Suprapubic skin (tissue), 4 donors: ENCODE data around the gene TIAL1. TPM values are rescaled to one million over a fixed set of nuclear protein-coding genes. Genes with fewer than 3 reads are reported as not detected.

Experiments used
- DNase-seq, 2 donors: peaks; one replicate each; pipeline ENCODE4 v3.0.0-alpha.2; 2019; ENCODE audit warnings: low spot score in 2 of 2
- H3K27ac ChIP-seq: fragments of 200-600 bp; sonication (generic); one replicate; pipeline ENCODE4 v1.5.1; 2019
- H3K27me3 ChIP-seq: fragments of 200-600 bp; sonication (generic); one replicate; pipeline ENCODE4 v1.5.1; 2019
- H3K36me3 ChIP-seq: fragments of 200-600 bp; sonication (generic); one replicate; pipeline ENCODE4 v1.5.1; 2019
- H3K4me1 ChIP-seq: fragments of 200-600 bp; sonication (generic); one replicate; pipeline ENCODE4 v1.5.1; 2019
- H3K4me3 ChIP-seq: fragments of 200-600 bp; sonication (generic); one replicate; pipeline ENCODE4 v1.5.1; 2019; ENCODE audit warnings: mild to moderate bottlenecking
- H3K9me3 ChIP-seq: fragments of 200-600 bp; sonication (generic); one replicate; pipeline ENCODE4 v1.5.1; 2019
- EP300 ChIP-seq: sonication (generic); formaldehyde crosslinking; IDR thresholded peaks from one replicate; pipeline ENCODE4 v1.6.1; 2017; ENCODE audit warnings: antibody characterized with exemption
- POLR2A ChIP-seq, 2 donors: fragments of 450-650 bp; IDR thresholded peaks; one replicate each; pipeline ENCODE4 v1.6.1; 2017; ENCODE audit warnings: antibody characterized with exemption in 2 of 2, mild to moderate bottlenecking in 2 of 2, moderate library complexity in 2 of 2
- POLR2AphosphoS5 ChIP-seq, 3 donors: sonication (generic); formaldehyde crosslinking; IDR thresholded peaks; one replicate each; pipeline ENCODE4 v1.6.1; 2017; ENCODE audit warnings: antibody characterized with exemption in 3 of 3
- WGBS: methylation state at CpG from one replicate; pipeline ENCODE4 v1.1.5; 2018; 5-methylcytosine and 5-hydroxymethylcytosine counted together
- total RNA-seq, 4 donors: library from RNA; depleted of rRNA; stranded (reverse); fragments of >200 nt; gene quantifications; one replicate each; pipeline ENCODE4 v1.1.0, GENCODE V29; 2016
- TF ChIP-seq, protein P1 (sequence below), 2 donors: fragments of 200-600 bp in 1 of 2; fragments of 450-650 bp in 1 of 2; sonication (generic) in 1 of 2; IDR thresholded peaks; one replicate each; pipeline ENCODE4 v1.5.1; 2016 to 2019; ENCODE audit warnings: antibody characterized with exemption in 2 of 2, mild to moderate bottlenecking in 1 of 2, moderate library complexity in 1 of 2

Gene TIAL1
- total RNA-seq, 4 donors from 2014 or later, result 52.8 to 176 (median 62.2) TPM

GRCh38 chr10:119609516-119609915 is 12.8 kb upstream of the TIAL1 start:
- no peaks in the 10 kb centered on the region for H3K9me3 ChIP-seq
- TF ChIP-seq EP300 (no peak), POLR2A (IDR thresholded peaks at IDR 0.05) (no peak), POLR2AphosphoS5 (IDR thresholded peaks at IDR 0.05) (no peak)
- TF ChIP-seq, protein P1, sequence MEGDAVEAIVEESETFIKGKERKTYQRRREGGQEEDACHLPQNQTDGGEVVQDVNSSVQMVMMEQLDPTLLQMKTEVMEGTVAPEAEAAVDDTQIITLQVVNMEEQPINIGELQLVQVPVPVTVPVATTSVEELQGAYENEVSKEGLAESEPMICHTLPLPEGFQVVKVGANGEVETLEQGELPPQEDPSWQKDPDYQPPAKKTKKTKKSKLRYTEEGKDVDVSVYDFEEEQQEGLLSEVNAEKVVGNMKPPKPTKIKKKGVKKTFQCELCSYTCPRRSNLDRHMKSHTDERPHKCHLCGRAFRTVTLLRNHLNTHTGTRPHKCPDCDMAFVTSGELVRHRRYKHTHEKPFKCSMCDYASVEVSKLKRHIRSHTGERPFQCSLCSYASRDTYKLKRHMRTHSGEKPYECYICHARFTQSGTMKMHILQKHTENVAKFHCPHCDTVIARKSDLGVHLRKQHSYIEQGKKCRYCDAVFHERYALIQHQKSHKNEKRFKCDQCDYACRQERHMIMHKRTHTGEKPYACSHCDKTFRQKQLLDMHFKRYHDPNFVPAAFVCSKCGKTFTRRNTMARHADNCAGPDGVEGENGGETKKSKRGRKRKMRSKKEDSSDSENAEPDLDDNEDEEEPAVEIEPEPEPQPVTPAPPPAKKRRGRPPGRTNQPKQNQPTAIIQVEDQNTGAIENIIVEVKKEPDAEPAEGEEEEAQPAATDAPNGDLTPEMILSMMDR (IDR thresholded peaks at IDR 0.05), result no peak
- no peak overlapping the region for H3K27ac ChIP-seq
- no peaks in the 10 kb centered on the region for H3K36me3 ChIP-seq
- no peak overlapping the region for H3K4me3 ChIP-seq
- H3K27me3 ChIP-seq, result no peaks in the 10 kb centered on the region
- WGBS, result 97% methylated on average over 4 of the region's 4 CpGs
- no peak for DNase-seq
- peaks cover 3% of the 10 kb centered on the region for H3K4me1 ChIP-seq

- WGBS, result 26% methylated on average over 14 of the region's 15 CpGs
- Histone ChIP-seq H3K27me3 (no peaks in the 10 kb centered on the region), H3K36me3 (no peaks in the 10 kb centered on the region), H3K4me3 (no peak overlapping the region), H3K27ac (no peak overlapping the region), H3K4me1 (peaks cover 3% of the 10 kb centered on the region), H3K9me3 (no peaks in the 10 kb centered on the region)
- TF ChIP-seq POLR2AphosphoS5 (IDR thresholded peaks at IDR 0.05), result no peak
- TF ChIP-seq EP300, result no peak
- no peak for TF ChIP-seq POLR2A (IDR thresholded peaks at IDR 0.05)
- TF ChIP-seq, protein P1 (IDR thresholded peaks at IDR 0.05), result peak; percentile 41 to 63
- DNase-seq, result no peak
Measured at GRCh38 chr10:119608316-119609155, 11.8 kb upstream of the TIAL1 start.

DNA sequence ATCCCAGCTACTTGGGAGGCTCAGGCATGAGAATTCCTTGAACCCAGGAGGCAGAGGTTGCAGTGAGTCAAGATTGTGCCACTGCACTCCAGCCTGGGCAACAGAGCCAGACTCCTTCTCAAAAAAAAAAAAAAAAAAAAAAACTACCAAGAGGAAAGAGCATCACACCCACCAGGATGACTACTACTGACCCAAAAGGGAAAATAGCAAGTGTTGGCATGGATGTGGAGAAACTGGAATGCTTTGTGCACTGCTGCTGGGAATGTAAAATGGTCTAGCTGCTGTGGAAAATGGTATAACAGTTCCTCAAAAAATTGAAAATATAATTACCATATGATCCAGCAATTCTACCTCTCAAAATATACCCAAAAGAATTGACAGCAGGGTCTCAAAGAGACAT is 7.7 kb upstream of the TIAL1 start:
- TF ChIP-seq POLR2AphosphoS5 (IDR thresholded peaks at IDR 0.05), result no peak
- TF ChIP-seq EP300, result no peak
- TF ChIP-seq, protein P1 (IDR thresholded peaks at IDR 0.05), result no peak
- TF ChIP-seq POLR2A (IDR thresholded peaks at IDR 0.05), result no peak
- Histone ChIP-seq H3K36me3 (no peaks in the 10 kb centered on the region), H3K27me3 (no peaks in the 10 kb centered on the region), H3K27ac (no peak overlapping the region), H3K4me3 (no peak overlapping the region), H3K4me1 (peaks cover 3% of the 10 kb centered on the region), H3K9me3 (no peaks in the 10 kb centered on the region)
- DNase-seq, result no peak

- no peaks in the 10 kb centered on the region for H3K27me3 ChIP-seq
- peaks cover 3% of the 10 kb centered on the region for H3K4me1 ChIP-seq
- no peak for TF ChIP-seq POLR2A (IDR thresholded peaks at IDR 0.05)
- no peak for TF ChIP-seq EP300
- TF ChIP-seq POLR2AphosphoS5 (IDR thresholded peaks at IDR 0.05), result no peak
- TF ChIP-seq, protein P1 (IDR thresholded peaks at IDR 0.05), result no peak
- DNase-seq, result no peak
- no peak overlapping the region for H3K4me3 ChIP-seq
- no peaks in the 10 kb centered on the region for H3K9me3 ChIP-seq
- H3K27ac ChIP-seq, result no peak overlapping the region
- H3K36me3 ChIP-seq, result no peaks in the 10 kb centered on the region
- WGBS, result 70% methylated on average over 2 of the region's 2 CpGs
Measured at GRCh38 chr10:119602241-119603095, 5.7 kb upstream of the TIAL1 start.

DNA sequence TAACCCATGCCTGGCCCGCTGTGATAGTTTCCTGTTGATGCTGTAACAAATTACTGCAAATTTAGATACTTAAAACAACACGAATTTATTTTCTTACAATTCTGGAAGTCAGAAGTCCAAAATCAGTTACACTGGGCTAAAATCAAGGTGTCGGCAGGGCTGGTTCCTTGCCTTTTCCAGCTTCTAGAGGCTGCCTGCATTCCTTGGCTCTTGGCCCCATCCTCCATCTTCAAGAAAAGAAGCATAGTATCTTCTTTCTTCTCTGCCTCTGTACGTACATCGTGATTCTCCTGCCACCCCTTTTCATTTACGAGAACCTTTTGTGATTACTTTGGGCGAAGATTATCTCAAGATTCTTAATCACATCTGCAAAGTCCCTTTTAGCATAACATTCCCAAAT is 1.6 kb upstream of the TIAL1 start:
- H3K27me3 ChIP-seq, result no peaks in the 10 kb centered on the region
- peaks cover 28% of the 10 kb centered on the region for H3K4me1 ChIP-seq
- WGBS, result 98% methylated on average over 7 of the region's 7 CpGs
- H3K4me3 ChIP-seq, result no peak overlapping the region
- no peaks in the 10 kb centered on the region for H3K36me3 ChIP-seq
- no peak overlapping the region for H3K27ac ChIP-seq
- no peak for DNase-seq
- TF ChIP-seq, protein P1 (IDR thresholded peaks at IDR 0.05), result no peak
- no peak for TF ChIP-seq POLR2A (IDR thresholded peaks at IDR 0.05)
- no peak for TF ChIP-seq EP300
- no peak for TF ChIP-seq POLR2AphosphoS5 (IDR thresholded peaks at IDR 0.05)
- H3K9me3 ChIP-seq, result no peaks in the 10 kb centered on the region
